Mucosa of descending colon (tissue), 3 donors: ENCODE results near the gene RHCG. TPM values are rescaled to one million over a fixed set of nuclear protein-coding genes. Genes with fewer than 3 reads are reported as not detected.

Experiments used
- ATAC-seq: fragments of 200-7000 bp; cut with Tn5 transposase; one replicate; pipeline ENCODE4 v1.9.1; 2020; ENCODE audit warnings: mild to moderate bottlenecking, moderate library complexity
- DNase-seq, 3 donors: peaks; one replicate each; pipeline ENCODE4 v3.0.0-alpha.2; 2020
- H3K36me3 ChIP-seq: fragments of 200-600 bp; one replicate; pipeline ENCODE4 v1.8.0; 2021; ENCODE audit warnings: low read depth, mild to moderate bottlenecking
- H3K4me1 ChIP-seq: fragments of 200-600 bp; one replicate; pipeline ENCODE4 v1.8.0; 2021; ENCODE audit warnings: low read depth, mild to moderate bottlenecking
- H3K4me3 ChIP-seq: fragments of 200-600 bp; one replicate; pipeline ENCODE4 v1.8.0; 2021; ENCODE audit warnings: mild to moderate bottlenecking
- H3K9me3 ChIP-seq: fragments of 200-600 bp; one replicate; pipeline ENCODE4 v1.8.0; 2021; ENCODE audit warnings: mild to moderate bottlenecking
- CTCF ChIP-seq: fragments of 200-600 bp; IDR thresholded peaks from one replicate; pipeline ENCODE4 v1.8.0; 2022; ENCODE audit warnings: antibody characterized with exemption, mild to moderate bottlenecking
- intact Hi-C, 2 donors: fragments of 100-400 bp; cut with DNase I in 1 of 2; cut with micrococcal nuclease in 1 of 2; formaldehyde crosslinking; loops; one replicate each; pipeline versions ENCODE4 v1.11.0 to v1.11.1; 2022; cut with DNase I, micrococcal nuclease
- long read RNA-seq, 2 donors: library from polyadenylated mRNA; unstranded; transcript quantifications; one replicate each; pipeline ENCODE4 v2.0.0, GENCODE V29; 2019 to 2021
- total RNA-seq, 3 donors: library from RNA; stranded (reverse); fragmentation: NEBNext Ultra II Directional in 2 of 3; extraction: Animal tissue kit (Norgen Biotek cat#: 25700) in 2 of 3; gene quantifications; one replicate each; pipeline versions ENCODE4 v1.2.1 to v1.2.4, GENCODE V29; 2021 to 2023
- donor health status: DM: no; HTN: no; CAD: no; lungs with moderate emphysema.
- donor health status: DM: no; HTN: no; CAD: no.
- donor health status: DM: no; HTN: yes; CAD: no.

RHCG gene
- under 1 TPM in 1 of 3 donors, not detected in 2; 0.98 TPM for total RNA-seq
- long read RNA-seq, donor 1, result 0 reads
- long read RNA-seq, donor 2, result 0 reads

GRCh38 chr15:89496155-89497098, at the start of gene RHCG:
RHCG (minus strand) TSS chr15:89496583; CDS start chr15:89496544, 39 bp downstream.
- DNase-seq (peak in 2 of 3 donors; percentile 36 to 55), ATAC-seq (peak; percentile 56)
- Histone ChIP-seq H3K9me3 (no peaks in the 10 kb centered on the region), H3K4me1 (peaks cover 3% of the 10 kb centered on the region), H3K4me3 (no peak within 1 kb of the TSS), H3K36me3 (no peaks in the 10 kb centered on the region)
- TF ChIP-seq CTCF, result no peak
- intact Hi-C loops, result no loop called here

GRCh38 chr15:89543389-89543788, 47.0 kb upstream of the RHCG start:
- Histone ChIP-seq H3K4me3 (no peak overlapping the region), H3K9me3 (no peaks in the 10 kb centered on the region), H3K36me3 (no peaks in the 10 kb centered on the region), H3K4me1 (no peaks in the 10 kb centered on the region)
- ATAC-seq, result no peak
- intact Hi-C loops, result no loop called here
- no peak for DNase-seq
- no peak for TF ChIP-seq CTCF

GRCh38 chr15:89542369-89542768, 46.0 kb upstream of the RHCG start:
- no peak for TF ChIP-seq CTCF
- ATAC-seq, result no peak
- intact Hi-C loops, result no loop called here

GRCh38 chr15:89539027-89539426, 42.6 kb upstream of the RHCG start:
- Histone ChIP-seq H3K9me3 (peaks cover 9% of the 10 kb centered on the region), H3K4me3 (no peak overlapping the region), H3K36me3 (no peaks in the 10 kb centered on the region), H3K4me1 (no peaks in the 10 kb centered on the region)
- intact Hi-C loops, result no loop called here
- ATAC-seq (no peak), DNase-seq (no peak)
- no peak for TF ChIP-seq CTCF

More at GRCh38 chr15:89542369-89542768, 46.0 kb upstream of the RHCG start:
- Histone ChIP-seq H3K4me3 (no peak overlapping the region), H3K36me3 (no peaks in the 10 kb centered on the region), H3K9me3 (peaks cover 9% of the 10 kb centered on the region), H3K4me1 (no peaks in the 10 kb centered on the region)
- DNase-seq, result no peak

GRCh38 chr15:89533861-89534544, 37.6 kb upstream of the RHCG start:
- no peak overlapping the region for H3K4me3 ChIP-seq
- ATAC-seq (no peak), DNase-seq (no peak)
- peaks cover 9% of the 10 kb centered on the region for H3K9me3 ChIP-seq
- TF ChIP-seq CTCF, result no peak
- intact Hi-C loops, result no loop called here
- H3K4me1 ChIP-seq, result no peaks in the 10 kb centered on the region
- no peaks in the 10 kb centered on the region for H3K36me3 ChIP-seq
